Pancreas (tissue), 10 donors: ENCODE measurements around the gene TMEM236. TPM values are rescaled to one million over a fixed set of nuclear protein-coding genes. Genes with fewer than 3 reads are reported as not detected.

ENCODE experiments used
- ATAC-seq, 4 donors: fragments of 200-7000 bp; cut with Tn5 transposase; one replicate each; pipeline versions ENCODE4 v1.8.0 to v1.9.1; 2020; ENCODE audit warnings: mild to moderate bottlenecking in 4 of 4, moderate library complexity in 4 of 4
- DNase-seq, 6 donors: peaks; one replicate each; pipeline ENCODE4 v3.0.0-alpha.2; 2020
- FAIRE-seq: peaks from 2 replicates; lab custom pipeline; 2012; peaks lifted over from hg19 to GRCh38; lab: Jason Lieb, UNC
- H3K27ac ChIP-seq, 4 donors: fragments of 200-600 bp; sonication (generic); 1 replicate in 3 of 4; 2 replicates in 1 of 4; pipeline versions ENCODE4 v1.5.0 to v1.8.0; 2020
- H3K27me3 ChIP-seq, 4 donors: fragments of 200-600 bp; one replicate each; pipeline ENCODE4 v1.8.0; 2021
- H3K36me3 ChIP-seq, 3 donors: fragments of 200-600 bp; sonication (generic) in 1 of 3; one replicate each; pipeline versions ENCODE4 v1.5.0 to v1.8.0; 2020 to 2021
- H3K4me1 ChIP-seq, 3 donors: fragments of 200-600 bp; one replicate each; pipeline ENCODE4 v1.8.0; 2021
- H3K4me3 ChIP-seq, 4 donors: fragments of 200-600 bp; sonication (generic) in 2 of 4; one replicate each; pipeline versions ENCODE4 v1.5.0 to v1.8.0; 2020 to 2021
- H3K9me3 ChIP-seq, 4 donors: fragments of 200-600 bp; one replicate each; pipeline ENCODE4 v1.8.0; 2021
- WGBS, 2 donors: extraction: QIAGEN DNeasy Blood & Tissue Kit; methylation state at CpG; one replicate each; pipeline ENCODE4 v1.1.7; 2013; 5-methylcytosine and 5-hydroxymethylcytosine counted together
- intact Hi-C, 3 donors: fragments of 100-400 bp; cut with DNase I; formaldehyde crosslinking; loops; one replicate each; pipeline versions ENCODE4 v1.11.1 to v1.14.2; 2022
- polyA plus RNA-seq, 2 donors: library from polyadenylated mRNA; stranded (reverse); fragments of 200-250 nt; gene quantifications; one replicate each; pipeline ENCODE4 v1.2.3, GENCODE V29; 2013
- total RNA-seq, 6 donors: library from RNA; stranded (reverse); fragmentation: NEBNext Ultra II Directional in 4 of 6; extraction: Animal tissue kit (Norgen Biotek cat#: 25700) in 4 of 6; gene quantifications; one replicate each; pipeline versions ENCODE4 v1.2.1 to v1.2.4, GENCODE V29; 2021 to 2023
- TF ChIP-seq, protein P1 (sequence below), 4 donors: fragments of 200-600 bp; sonication (generic) in 3 of 4; IDR thresholded peaks; one replicate each; pipeline versions ENCODE4 v1.5.0 to v1.8.0; 2021; ENCODE audit warnings: antibody characterized with exemption in 4 of 4
- donor health status: healthy with polysubstance abuse.
- donor health status: DM: no; HTN: no; CAD: no; lungs with moderate emphysema.
- donor health status: DM: no; HTN: no; CAD: no.
- donor health status: control.
- donor health status: control.
- donor health status: Bipolar disorder and iron deficiency.
- donor health status: DM: yes; HTN: yes; CAD: no.
- donor health status: DM: no; HTN: no; CAD: no.
- donor health status: DM: no; HTN: no; CAD: no.
- donor health status: DM: yes; HTN: yes; CAD: no.

TMEM236 gene
- total and polyA plus RNA-seq, 8 donors: 0.22 to 1.4 (median 0.56) TPM

- DNase-seq: no peak
- intact Hi-C loops: no loop called here
- peaks cover 0 to 10% (median 0%) of the 10 kb centered on the region in 3 donors for H3K4me1 ChIP-seq
- H3K4me3 ChIP-seq: no peak overlapping the region
- no peak for FAIRE-seq
- 68% methylated on average over 2 of the region's 2 CpGs for WGBS, 2 donors
- TF ChIP-seq, protein P1, sequence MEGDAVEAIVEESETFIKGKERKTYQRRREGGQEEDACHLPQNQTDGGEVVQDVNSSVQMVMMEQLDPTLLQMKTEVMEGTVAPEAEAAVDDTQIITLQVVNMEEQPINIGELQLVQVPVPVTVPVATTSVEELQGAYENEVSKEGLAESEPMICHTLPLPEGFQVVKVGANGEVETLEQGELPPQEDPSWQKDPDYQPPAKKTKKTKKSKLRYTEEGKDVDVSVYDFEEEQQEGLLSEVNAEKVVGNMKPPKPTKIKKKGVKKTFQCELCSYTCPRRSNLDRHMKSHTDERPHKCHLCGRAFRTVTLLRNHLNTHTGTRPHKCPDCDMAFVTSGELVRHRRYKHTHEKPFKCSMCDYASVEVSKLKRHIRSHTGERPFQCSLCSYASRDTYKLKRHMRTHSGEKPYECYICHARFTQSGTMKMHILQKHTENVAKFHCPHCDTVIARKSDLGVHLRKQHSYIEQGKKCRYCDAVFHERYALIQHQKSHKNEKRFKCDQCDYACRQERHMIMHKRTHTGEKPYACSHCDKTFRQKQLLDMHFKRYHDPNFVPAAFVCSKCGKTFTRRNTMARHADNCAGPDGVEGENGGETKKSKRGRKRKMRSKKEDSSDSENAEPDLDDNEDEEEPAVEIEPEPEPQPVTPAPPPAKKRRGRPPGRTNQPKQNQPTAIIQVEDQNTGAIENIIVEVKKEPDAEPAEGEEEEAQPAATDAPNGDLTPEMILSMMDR (IDR thresholded peaks at IDR 0.05): no peak
- no peaks in the 10 kb centered on the region for H3K36me3 ChIP-seq
- ATAC-seq: peak in 3 of 4 donors; percentile 51 to 67 (median 54)
- H3K27me3 ChIP-seq: no peaks in the 10 kb centered on the region
- H3K27ac ChIP-seq: no peak overlapping the region
- no peaks in the 10 kb centered on the region for H3K9me3 ChIP-seq
These were observed 29.9 kb downstream of the TMEM236 start for GRCh38 chr10:17781856-17782255.

DNA sequence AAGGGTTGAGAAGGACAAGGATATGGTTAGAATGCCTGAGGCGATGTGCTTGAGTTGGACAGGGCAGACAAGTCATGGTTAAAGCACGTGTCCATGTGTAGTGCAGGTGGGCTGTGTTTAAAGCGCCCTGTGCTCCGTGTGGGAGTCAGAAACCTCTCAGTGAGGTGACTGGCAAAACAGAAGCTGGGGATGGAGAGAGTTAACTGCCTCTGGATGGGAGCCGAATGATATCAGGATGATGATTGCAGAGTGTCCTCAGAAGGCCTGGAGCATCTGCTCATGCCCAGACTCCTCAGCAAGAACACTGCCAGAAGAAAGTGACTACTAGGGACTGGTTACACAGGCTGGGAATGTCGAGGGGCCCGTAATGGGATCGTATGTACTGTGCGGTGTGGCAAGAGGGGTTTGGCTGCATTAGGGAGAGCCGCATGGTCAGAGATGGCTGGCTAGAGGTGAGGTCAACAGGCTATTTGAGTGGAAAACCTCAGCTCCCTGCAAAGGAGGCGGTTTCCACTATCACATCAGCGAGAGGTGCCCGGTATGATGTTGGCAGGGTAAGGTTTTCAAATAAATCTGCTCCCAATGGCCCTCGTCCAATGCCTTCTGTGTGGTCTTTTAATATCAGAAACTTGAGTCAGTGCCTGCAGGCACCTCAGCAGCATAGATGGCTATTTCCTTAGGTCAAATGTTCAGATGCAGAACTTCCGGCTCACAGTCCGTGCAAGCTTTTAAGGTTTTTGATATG lies 31.1 kb downstream of the TMEM236 start:
- intact Hi-C loops: no loop called here
- H3K4me3 ChIP-seq: no peak overlapping the region
- H3K36me3 ChIP-seq: no peaks in the 10 kb centered on the region
- peak overlapping the region in 1 of 4 donors; percentile 1 for H3K27ac ChIP-seq
- H3K27me3 ChIP-seq: no peaks in the 10 kb centered on the region
- ATAC-seq: peak in 2 of 4 donors; percentile 37 to 53
- no peak for DNase-seq
- 66 to 70% methylated on average over 16 of the region's 16 CpGs for WGBS, 2 donors
- no peak for FAIRE-seq
- H3K9me3 ChIP-seq: no peaks in the 10 kb centered on the region
- H3K4me1 ChIP-seq: peaks cover 0 to 10% (median 0%) of the 10 kb centered on the region in 3 donors
- TF ChIP-seq, protein P1 (IDR thresholded peaks at IDR 0.05): no peak

GRCh38 chr10:17783751-17784150 lies 31.8 kb downstream of the TMEM236 start:
- H3K4me3 ChIP-seq: no peak overlapping the region
- TF ChIP-seq, protein P1 (IDR thresholded peaks at IDR 0.05): no peak
- DNase-seq (no peak), ATAC-seq (peak in 2 of 4 donors; percentile 34 to 51), FAIRE-seq (peak; percentile 51)
- H3K36me3 ChIP-seq: no peaks in the 10 kb centered on the region
- H3K4me1 ChIP-seq: peaks cover 0 to 10% (median 0%) of the 10 kb centered on the region in 3 donors
- H3K9me3 ChIP-seq: no peaks in the 10 kb centered on the region
- intact Hi-C loops: no loop called here
- peak overlapping the region in 1 of 4 donors; percentile 1 for H3K27ac ChIP-seq
- 87 to 92% methylated on average over 1 of the region's 1 CpG for WGBS, 2 donors
- no peaks in the 10 kb centered on the region for H3K27me3 ChIP-seq

DNA sequence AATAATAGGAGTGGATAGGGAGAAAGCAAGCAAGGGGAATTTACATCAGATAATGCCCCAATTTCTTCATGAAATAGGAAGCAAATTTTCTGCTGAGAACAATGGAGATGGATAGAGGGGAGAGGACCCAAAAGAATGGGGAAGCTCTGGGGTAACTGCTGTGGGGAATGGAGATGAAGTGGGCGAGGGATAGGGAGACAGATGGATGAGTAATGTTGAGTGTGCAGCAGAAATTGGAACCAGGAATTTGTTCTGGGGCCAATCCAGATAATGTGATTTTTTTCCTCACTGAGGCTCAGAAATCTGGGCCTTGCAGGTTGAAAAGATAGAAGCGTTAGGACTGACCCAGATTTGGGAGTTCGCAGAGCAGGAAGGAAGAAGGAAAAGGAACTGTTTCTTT lies 32.7 kb downstream of the TMEM236 start:
- intact Hi-C loops: no loop called here
- ATAC-seq (peak in 2 of 4 donors; percentile 8 to 21), FAIRE-seq (no peak), DNase-seq (no peak)
- TF ChIP-seq, protein P1 (IDR thresholded peaks at IDR 0.05): no peak
- 86 to 91% methylated on average over 3 of the region's 3 CpGs for WGBS, 2 donors
- Histone ChIP-seq H3K27ac (no peak overlapping the region), H3K27me3 (no peaks in the 10 kb centered on the region), H3K9me3 (no peaks in the 10 kb centered on the region), H3K4me1 (peaks cover 0 to 10% (median 0%) of the 10 kb centered on the region in 3 donors), H3K36me3 (no peaks in the 10 kb centered on the region), H3K4me3 (no peak overlapping the region)
